GM23338 (cell line): ENCODE results near the gene MTRFR. TPM values are rescaled to one million over a fixed set of nuclear protein-coding genes. Genes with fewer than 3 reads are reported as not detected.

Experiments used
- ATAC-seq: fragments of 200-7000 bp; cut with Tn5 transposase; 3 replicates; pipeline ENCODE4 v1.9.1; 2020
- DNase-seq: peaks from one replicate; pipeline ENCODE4 v3.0.0-alpha.2; 2015; ENCODE audit warnings: low spot score
- H2AFZ ChIP-seq: fragments of 200-600 bp; sonication (generic); 2 replicates; pipeline ENCODE4 v1.8.0; 2016; ENCODE audit warnings: antibody characterized with exemption, mild to moderate bottlenecking, moderate library complexity
- H3F3A ChIP-seq: fragments of 200-600 bp; sonication (generic); replicated peaks from 2 replicates; pipeline ENCODE4 v1.8.0; 2017; ENCODE audit warnings: antibody characterized with exemption, mixed run types, low read depth
- H3K27ac ChIP-seq: fragments of 200-600 bp; sonication (generic); 2 replicates; pipeline ENCODE4 v1.6.1; 2016; ENCODE audit warnings: low read depth
- H3K27me3 ChIP-seq: fragments of 200-600 bp; sonication (generic); 2 replicates; pipeline ENCODE4 v1.8.0; 2016; ENCODE audit warnings: mild to moderate bottlenecking, mixed run types, moderate library complexity; ENCODE audit not compliant: insufficient read depth
- H3K36me3 ChIP-seq: fragments of 200-600 bp; sonication (generic); 2 replicates; pipeline ENCODE4 v1.8.0; 2016; ENCODE audit warnings: mild to moderate bottlenecking; ENCODE audit not compliant: insufficient read depth
- H3K4me1 ChIP-seq: fragments of 200-600 bp; sonication (generic); 2 replicates; pipeline ENCODE4 v1.8.0; 2016; ENCODE audit warnings: mild to moderate bottlenecking, moderate library complexity; ENCODE audit not compliant: insufficient read depth
- H3K4me2 ChIP-seq: fragments of 200-600 bp; sonication (generic); 2 replicates; pipeline ENCODE4 v1.7.1; 2017; ENCODE audit warnings: mixed run types
- H3K4me3 ChIP-seq: fragments of 200-600 bp; sonication (generic); 2 replicates; pipeline ENCODE4 v1.6.1; 2016; ENCODE audit warnings: mixed run types
- H3K79me2 ChIP-seq: fragments of 200-600 bp; sonication (generic); replicated peaks from 2 replicates; pipeline ENCODE4 v1.8.0; 2017; ENCODE audit warnings: mild to moderate bottlenecking; ENCODE audit not compliant: insufficient read depth
- H3K9me2 ChIP-seq: fragments of 200-600 bp; sonication (generic); 2 replicates; pipeline ENCODE4 v1.8.0; 2017; ENCODE audit not compliant: insufficient read depth
- H4K20me1 ChIP-seq: fragments of 200-600 bp; sonication (generic); replicated peaks from 2 replicates; pipeline ENCODE4 v1.8.0; 2017; ENCODE audit warnings: mild to moderate bottlenecking; ENCODE audit not compliant: insufficient read depth
- H3K27ac Mint-ChIP-seq: 2 replicates; pipeline ENCODE4 v1.8.0; 2020; ENCODE audit warnings: inconsistent platforms, mild to moderate bottlenecking, moderate library complexity, mixed read lengths
- H3K27me3 Mint-ChIP-seq: 3 replicates; pipeline ENCODE4 v1.8.0; 2022; ENCODE audit warnings: low read depth, mild to moderate bottlenecking, moderate library complexity, mixed read lengths, inconsistent platforms; ENCODE audit not compliant: insufficient read depth, poor library complexity
- H3K36me3 Mint-ChIP-seq: 3 replicates; pipeline ENCODE4 v1.8.0; 2021; ENCODE audit warnings: low read depth, mild to moderate bottlenecking, inconsistent platforms, moderate library complexity, mixed read lengths
- H3K4me1 Mint-ChIP-seq: 3 replicates; pipeline ENCODE4 v1.8.0; 2020; ENCODE audit warnings: mild to moderate bottlenecking, inconsistent platforms, mixed read lengths
- H3K4me3 Mint-ChIP-seq: 3 replicates; pipeline ENCODE4 v1.8.0; 2021; ENCODE audit warnings: moderate library complexity, mild to moderate bottlenecking, inconsistent platforms, mixed read lengths
- H3K9me3 Mint-ChIP-seq: 3 replicates; pipeline ENCODE4 v1.8.0; 2020; ENCODE audit warnings: moderate library complexity, mild to moderate bottlenecking, inconsistent platforms, mixed read lengths
- CREB1 ChIP-seq: fragments of 250-450 bp; sonication (Bioruptor Pico); IDR thresholded peaks from 2 replicates; pipeline ENCODE4 v1.5.0; 2020; ENCODE audit warnings: low read depth, mild to moderate bottlenecking, moderate library complexity
- ETS1 ChIP-seq: IDR thresholded peaks from 2 replicates; pipeline ENCODE4 v1.6.1; 2016; ENCODE audit warnings: antibody characterized with exemption
- EZH2 ChIP-seq: fragments of 200-600 bp; sonication (generic); IDR thresholded peaks from one replicate; pipeline ENCODE4 v1.8.0; 2017; ENCODE audit warnings: antibody characterized with exemption, mild to moderate bottlenecking, low read depth; ENCODE audit not compliant: unreplicated experiment
- EZH2phosphoT487 ChIP-seq: fragments of 200-600 bp; sonication (generic); IDR thresholded peaks from one replicate; pipeline ENCODE4 v1.8.1; 2018; ENCODE audit warnings: antibody characterized with exemption; ENCODE audit not compliant: unreplicated experiment
- JUNB ChIP-seq: IDR thresholded peaks from one replicate; pipeline ENCODE4 v1.6.1; 2016; ENCODE audit warnings: antibody characterized with exemption; ENCODE audit not compliant: unreplicated experiment
- NANOG ChIP-seq: IDR thresholded peaks from 2 replicates; pipeline ENCODE4 v1.6.1; 2016; ENCODE audit warnings: antibody characterized with exemption, borderline replicate concordance
- POLR2AphosphoS5 ChIP-seq: IDR thresholded peaks from 2 replicates; pipeline ENCODE4 v1.6.1; 2016; ENCODE audit warnings: antibody characterized with exemption, low read depth
- REST ChIP-seq: IDR thresholded peaks from one replicate; pipeline ENCODE4 v1.6.1; 2018; ENCODE audit warnings: antibody characterized with exemption; ENCODE audit not compliant: unreplicated experiment
- STAT1 ChIP-seq: IDR thresholded peaks from one replicate; pipeline ENCODE4 v1.6.1; 2016; ENCODE audit warnings: antibody characterized with exemption; ENCODE audit not compliant: unreplicated experiment
- ZNF114 ChIP-seq: fragments of 250-450 bp; sonication (Bioruptor Pico); IDR thresholded peaks from 2 replicates; pipeline ENCODE4 v1.5.0; 2020; ENCODE audit warnings: mild to moderate bottlenecking, moderate library complexity
- ZNF331 ChIP-seq: fragments of 250-450 bp; sonication (Bioruptor Pico); IDR thresholded peaks from 2 replicates; pipeline ENCODE4 v1.5.0; 2020; ENCODE audit warnings: low read depth, mild to moderate bottlenecking, moderate library complexity
- polyA plus RNA-seq: library from polyadenylated mRNA; unstranded; fragments of >200 nt; fragmentation: Nextera tagmentation; extraction: Ambion mirVana; gene quantifications from 2 replicates; pipeline ENCODE4 v1.2.1, GENCODE V29; 2016
- total RNA-seq: library from RNA; depleted of rRNA; stranded (reverse); fragments of >200 nt; shearing (Covaris generic); gene quantifications from 2 replicates; pipeline ENCODE4 v1.2.3, GENCODE V29; 2014
- TF ChIP-seq, protein P1 (sequence below): fragments of 250-450 bp; sonication (Bioruptor Pico); IDR thresholded peaks from 2 replicates; pipeline ENCODE4 v1.5.0; 2020; ENCODE audit warnings: mild to moderate bottlenecking, moderate library complexity
- TF ChIP-seq, protein P2 (sequence below), 2 experiments: fragments of 200-600 bp in 1 of 2; sonication (generic) in 1 of 2; conservative IDR thresholded peaks; 2 replicates each; pipeline versions ENCODE4 v1.5.1 to v1.6.1; 2016 to 2017; ENCODE audit warnings: antibody characterized with exemption in 2 of 2, low read depth in 2 of 2, mild to moderate bottlenecking in 2 of 2, moderate library complexity in 1 of 2

MTRFR gene
- total and polyA plus RNA-seq, 2 experiments from 2014 or later = 14.8 to 38.4 TPM

GRCh38 chr12:123278101-123278627, 44.9 kb downstream of the MTRFR start:
- Mint-ChIP-seq H3K27me3 (peaks cover 7% of the 10 kb centered on the region), H3K9me3 (no peaks in the 10 kb centered on the region; the same call in 2 of the 3 replicates), H3K27ac (no peak overlapping the region), H3K4me3 (no peak overlapping the region), H3K4me1 (peaks cover 4% of the 10 kb centered on the region), H3K36me3 (no peaks in the 10 kb centered on the region)
- no peaks in the 10 kb centered on the region for H4K20me1 ChIP-seq
- peaks cover under 1% of the 10 kb centered on the region; the same call in 1 of the 2 replicates for H3K4me1 ChIP-seq
- H3K4me3 ChIP-seq = no peak overlapping the region
- no peaks in the 10 kb centered on the region for H3K9me2 ChIP-seq
- H3K79me2 ChIP-seq = 0 out of 2 replicates have a peak, but pooled peaks cover 2% of the 10 kb centered on the region
- H3F3A ChIP-seq = 0 out of 2 replicates have a peak, but pooled peaks cover 3% of the 10 kb centered on the region
- ATAC-seq (no peak), DNase-seq (no peak)
- H3K27ac ChIP-seq = no peak overlapping the region
- no peaks in the 10 kb centered on the region for H3K36me3 ChIP-seq
- TF ChIP-seq ZNF331 (CRISPR knock-in tag) (no peak), JUNB (no peak), EZH2 (no peak), ETS1 (no peak), ZNF114 (no peak), EZH2phosphoT487 (no peak), STAT1 (no peak), POLR2AphosphoS5 (no peak), REST (no peak), CREB1 (CRISPR knock-in tag) (no peak), NANOG (no peak)
- TF ChIP-seq, protein P1, sequence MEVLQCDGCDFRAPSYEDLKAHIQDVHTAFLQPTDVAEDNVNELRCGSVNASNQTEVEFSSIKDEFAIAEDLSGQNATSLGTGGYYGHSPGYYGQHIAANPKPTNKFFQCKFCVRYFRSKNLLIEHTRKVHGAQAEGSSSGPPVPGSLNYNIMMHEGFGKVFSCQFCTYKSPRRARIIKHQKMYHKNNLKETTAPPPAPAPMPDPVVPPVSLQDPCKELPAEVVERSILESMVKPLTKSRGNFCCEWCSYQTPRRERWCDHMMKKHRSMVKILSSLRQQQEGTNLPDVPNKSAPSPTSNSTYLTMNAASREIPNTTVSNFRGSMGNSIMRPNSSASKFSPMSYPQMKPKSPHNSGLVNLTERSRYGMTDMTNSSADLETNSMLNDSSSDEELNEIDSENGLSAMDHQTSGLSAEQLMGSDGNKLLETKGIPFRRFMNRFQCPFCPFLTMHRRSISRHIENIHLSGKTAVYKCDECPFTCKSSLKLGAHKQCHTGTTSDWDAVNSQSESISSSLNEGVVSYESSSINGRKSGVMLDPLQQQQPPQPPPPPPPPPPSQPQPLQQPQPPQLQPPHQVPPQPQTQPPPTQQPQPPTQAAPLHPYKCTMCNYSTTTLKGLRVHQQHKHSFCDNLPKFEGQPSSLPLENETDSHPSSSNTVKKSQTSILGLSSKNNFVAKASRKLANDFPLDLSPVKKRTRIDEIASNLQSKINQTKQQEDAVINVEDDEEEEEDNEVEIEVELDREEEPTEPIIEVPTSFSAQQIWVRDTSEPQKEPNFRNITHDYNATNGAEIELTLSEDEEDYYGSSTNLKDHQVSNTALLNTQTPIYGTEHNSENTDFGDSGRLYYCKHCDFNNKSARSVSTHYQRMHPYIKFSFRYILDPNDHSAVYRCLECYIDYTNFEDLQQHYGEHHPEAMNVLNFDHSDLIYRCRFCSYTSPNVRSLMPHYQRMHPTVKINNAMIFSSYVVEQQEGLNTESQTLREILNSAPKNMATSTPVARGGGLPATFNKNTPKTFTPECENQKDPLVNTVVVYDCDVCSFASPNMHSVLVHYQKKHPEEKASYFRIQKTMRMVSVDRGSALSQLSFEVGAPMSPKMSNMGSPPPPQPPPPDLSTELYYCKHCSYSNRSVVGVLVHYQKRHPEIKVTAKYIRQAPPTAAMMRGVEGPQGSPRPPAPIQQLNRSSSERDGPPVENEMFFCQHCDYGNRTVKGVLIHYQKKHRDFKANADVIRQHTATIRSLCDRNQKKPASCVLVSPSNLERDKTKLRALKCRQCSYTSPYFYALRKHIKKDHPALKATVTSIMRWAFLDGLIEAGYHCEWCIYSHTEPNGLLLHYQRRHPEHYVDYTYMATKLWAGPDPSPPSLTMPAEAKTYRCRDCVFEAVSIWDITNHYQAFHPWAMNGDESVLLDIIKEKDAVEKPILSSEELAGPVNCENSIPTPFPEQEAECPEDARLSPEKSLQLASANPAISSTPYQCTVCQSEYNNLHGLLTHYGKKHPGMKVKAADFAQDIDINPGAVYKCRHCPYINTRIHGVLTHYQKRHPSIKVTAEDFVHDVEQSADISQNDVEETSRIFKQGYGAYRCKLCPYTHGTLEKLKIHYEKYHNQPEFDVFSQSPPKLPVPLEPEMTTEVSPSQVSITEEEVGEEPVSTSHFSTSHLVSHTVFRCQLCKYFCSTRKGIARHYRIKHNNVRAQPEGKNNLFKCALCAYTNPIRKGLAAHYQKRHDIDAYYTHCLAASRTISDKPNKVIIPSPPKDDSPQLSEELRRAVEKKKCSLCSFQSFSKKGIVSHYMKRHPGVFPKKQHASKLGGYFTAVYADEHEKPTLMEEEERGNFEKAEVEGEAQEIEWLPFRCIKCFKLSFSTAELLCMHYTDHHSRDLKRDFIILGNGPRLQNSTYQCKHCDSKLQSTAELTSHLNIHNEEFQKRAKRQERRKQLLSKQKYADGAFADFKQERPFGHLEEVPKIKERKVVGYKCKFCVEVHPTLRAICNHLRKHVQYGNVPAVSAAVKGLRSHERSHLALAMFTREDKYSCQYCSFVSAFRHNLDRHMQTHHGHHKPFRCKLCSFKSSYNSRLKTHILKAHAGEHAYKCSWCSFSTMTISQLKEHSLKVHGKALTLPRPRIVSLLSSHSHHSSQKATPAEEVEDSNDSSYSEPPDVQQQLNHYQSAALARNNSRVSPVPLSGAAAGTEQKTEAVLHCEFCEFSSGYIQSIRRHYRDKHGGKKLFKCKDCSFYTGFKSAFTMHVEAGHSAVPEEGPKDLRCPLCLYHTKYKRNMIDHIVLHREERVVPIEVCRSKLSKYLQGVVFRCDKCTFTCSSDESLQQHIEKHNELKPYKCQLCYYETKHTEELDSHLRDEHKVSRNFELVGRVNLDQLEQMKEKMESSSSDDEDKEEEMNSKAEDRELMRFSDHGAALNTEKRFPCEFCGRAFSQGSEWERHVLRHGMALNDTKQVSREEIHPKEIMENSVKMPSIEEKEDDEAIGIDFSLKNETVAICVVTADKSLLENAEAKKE = no peak
- TF ChIP-seq, protein P2, sequence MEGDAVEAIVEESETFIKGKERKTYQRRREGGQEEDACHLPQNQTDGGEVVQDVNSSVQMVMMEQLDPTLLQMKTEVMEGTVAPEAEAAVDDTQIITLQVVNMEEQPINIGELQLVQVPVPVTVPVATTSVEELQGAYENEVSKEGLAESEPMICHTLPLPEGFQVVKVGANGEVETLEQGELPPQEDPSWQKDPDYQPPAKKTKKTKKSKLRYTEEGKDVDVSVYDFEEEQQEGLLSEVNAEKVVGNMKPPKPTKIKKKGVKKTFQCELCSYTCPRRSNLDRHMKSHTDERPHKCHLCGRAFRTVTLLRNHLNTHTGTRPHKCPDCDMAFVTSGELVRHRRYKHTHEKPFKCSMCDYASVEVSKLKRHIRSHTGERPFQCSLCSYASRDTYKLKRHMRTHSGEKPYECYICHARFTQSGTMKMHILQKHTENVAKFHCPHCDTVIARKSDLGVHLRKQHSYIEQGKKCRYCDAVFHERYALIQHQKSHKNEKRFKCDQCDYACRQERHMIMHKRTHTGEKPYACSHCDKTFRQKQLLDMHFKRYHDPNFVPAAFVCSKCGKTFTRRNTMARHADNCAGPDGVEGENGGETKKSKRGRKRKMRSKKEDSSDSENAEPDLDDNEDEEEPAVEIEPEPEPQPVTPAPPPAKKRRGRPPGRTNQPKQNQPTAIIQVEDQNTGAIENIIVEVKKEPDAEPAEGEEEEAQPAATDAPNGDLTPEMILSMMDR (conservative IDR thresholded peaks at IDR 0.05; ENCODE audit: low read depth in 2 of 2) = no peak
- no peak overlapping the region for H3K4me2 ChIP-seq
- H2AFZ ChIP-seq = no peak overlapping the region
- no peaks in the 10 kb centered on the region; the same call in 1 of the 2 replicates for H3K27me3 ChIP-seq
